NCI-H524 treated with DMSO at 0.1 percent for 48 hours (cell line): ENCODE measurements around the gene P4HA2.
"Not testable (repeated sequence)": the region's sequence is repeated elsewhere in the genome, so short reads cannot be mapped to it uniquely, and the experiment has no call there.

Experiments
- DNase-seq: peaks from one replicate; lab custom pipeline; 2025; lab: John Stamatoyannopoulos, UW

Gene P4HA2

GRCh38 chr5:132199116-132199680 is 28.5 kb downstream of the P4HA2 start:
- DNase-seq, result no peak

GRCh38 chr5:132198571-132198970 is 29.1 kb downstream of the P4HA2 start:
- no peak for DNase-seq

- DNase-seq, result no peak
Measured at GRCh38 chr5:132195727-132196126, 31.9 kb downstream of the P4HA2 start.

GRCh38 chr5:132193165-132193694 is 34.4 kb downstream of the P4HA2 start:
- no peak for DNase-seq

GRCh38 chr5:132190161-132190817 is 37.4 kb downstream of the P4HA2 start:
- peak; percentile 57 for DNase-seq

- DNase-seq, result no peak
Measured at GRCh38 chr5:132184588-132184987, 43.1 kb downstream of the P4HA2 start.

GRCh38 chr5:132183723-132184122 is 43.9 kb downstream of the P4HA2 start:
- no peak for DNase-seq

GRCh38 chr5:132182359-132183040 is 45.2 kb downstream of the P4HA2 start:
- no peak for DNase-seq

GRCh38 chr5:132181011-132181629 is 46.5 kb downstream of the P4HA2 start:
- DNase-seq, result no peak

- peak; percentile 46 for DNase-seq
Measured at GRCh38 chr5:132180134-132180745, 47.4 kb downstream of the P4HA2 start.

- DNase-seq, result no peak
Measured at GRCh38 chr5:132179405-132179804, 48.2 kb downstream of the P4HA2 start.

GRCh38 chr5:132177691-132178149 is 49.9 kb downstream of the P4HA2 start:
- no peak for DNase-seq

- DNase-seq, result no peak
Measured at GRCh38 chr5:132176987-132177386, 50.7 kb downstream of the P4HA2 start.

- no peak for DNase-seq
Measured at GRCh38 chr5:132176521-132176945, 51.1 kb downstream of the P4HA2 start.

GRCh38 chr5:132162945-132163344 is 64.7 kb downstream of the P4HA2 start:
- no peak for DNase-seq

GRCh38 chr5:132161574-132162326 is 65.9 kb downstream of the P4HA2 start:
- not testable (repeated sequence) for DNase-seq

GRCh38 chr5:132156413-132156812 is 71.2 kb downstream of the P4HA2 start:
- DNase-seq, result no peak

- DNase-seq, result no peak
Measured at GRCh38 chr5:132150565-132150964, 77.1 kb downstream of the P4HA2 start.

- no peak for DNase-seq
Measured at GRCh38 chr5:132147663-132148062, 80.0 kb downstream of the P4HA2 start.

- DNase-seq, result not testable (repeated sequence)
Measured at GRCh38 chr5:132145326-132145725, 82.3 kb downstream of the P4HA2 start.

- DNase-seq, result no peak
Measured at GRCh38 chr5:132143148-132143547, 84.5 kb downstream of the P4HA2 start.
